Measurements from ENCODE around the gene ACKR3. TPM values are rescaled to one million over a fixed set of nuclear protein-coding genes. Genes with fewer than 3 reads are reported as not detected.

The ACKR3 gene
- polyA plus RNA-seq, 2 of the 4 experiments (the other 2 are of a cell fraction) = 21.3 to 33.2 TPM

GRCh38 chr2:236587861-236588815 is 18.5 kb downstream of the ACKR3 start:
- DNase-seq (ENCODE audit: low read depth in 1 of 2, low spot score in 1 of 2) (no peak), FAIRE-seq (no peak), ATAC-seq (no peak)
- ChIA-PET CTCF (interaction anchor here (0.9 to 1.4 kb wide), 3 partner anchors 8 to 19 kb away, joined by 3 to 6 read pairs (median 3); partner anchors contain the start of gene ACKR3), POLR2A (no interaction called here)
- Histone ChIP-seq H3K9me3 (0 out of 3 replicates have a peak, but pooled peaks cover 2% of the 10 kb centered on the region), H3K4me3 (no peak overlapping the region), H3K4me2 (no peak overlapping the region), H3K27ac (no peak overlapping the region), H3K4me1 (no peaks in the 10 kb centered on the region)
- WGBS (ENCODE audit: missing lambda C conversion rate) = 78% methylated on average over 32 of the region's 32 CpGs
- no peak for TF ChIP-seq FOSL2 (IDR thresholded peaks at IDR 0.05)
- TF ChIP-seq FOSL2 (CRISPR knock-in tag; IDR thresholded peaks at IDR 0.05) = no peak

- Histone ChIP-seq H3K27ac (no peak overlapping the region), H3K9me3 (0 out of 3 replicates have a peak, but pooled peaks cover 2% of the 10 kb centered on the region), H3K4me1 (no peaks in the 10 kb centered on the region), H3K4me3 (no peak overlapping the region), H3K4me2 (no peak overlapping the region)
- WGBS (ENCODE audit: missing lambda C conversion rate) = 72% methylated on average over 15 of the region's 15 CpGs
- ChIA-PET CTCF (interaction anchor here (0.6 to 1.1 kb wide), 2 partner anchors 11 to 20 kb away, joined by 3 read pairs; no protein-coding TSS in a partner anchor), POLR2A (no interaction called here)
- FAIRE-seq (no peak), DNase-seq (ENCODE audit: low read depth in 1 of 2, low spot score in 1 of 2) (no peak), ATAC-seq (no peak)
- TF ChIP-seq GATA3 (IDR thresholded peaks at IDR 0.05; ENCODE audit: borderline replicate concordance) (no peak), NFE2L2 (conservative IDR thresholded peaks at IDR 0.05; ENCODE audit: low read length) (no peak), FOSL2 (IDR thresholded peaks at IDR 0.05) (no peak), FOSL2 (CRISPR knock-in tag; IDR thresholded peaks at IDR 0.05) (no peak), HDAC2 (IDR thresholded peaks at IDR 0.05) (no peak), HES2 (IDR thresholded peaks at IDR 0.05) (no peak), CHD4 (IDR thresholded peaks at IDR 0.05; ENCODE audit: borderline replicate concordance) (no peak), HOXA7 (CRISPR knock-in tag; IDR thresholded peaks at IDR 0.05) (no peak), EP300 (IDR thresholded peaks at IDR 0.05) (no peak), FOXS1 (CRISPR knock-in tag; IDR thresholded peaks at IDR 0.05) (no peak), CEBPB (IDR thresholded peaks at IDR 0.05) (no peak), TP53 (CRISPR knock-in tag; IDR thresholded peaks at IDR 0.05) (no peak), MYC (IDR thresholded peaks at IDR 0.05; ENCODE audit: borderline replicate concordance, low read length) (no peak), REST (IDR thresholded peaks at IDR 0.05) (no peak)
Observed at GRCh38 chr2:236588932-236589592, 19.4 kb downstream of the ACKR3 start.

- Histone ChIP-seq H3K27ac (no peak overlapping the region), H3K4me1 (no peaks in the 10 kb centered on the region), H3K4me3 (no peak overlapping the region), H3K4me2 (no peak overlapping the region), H3K9me3 (peaks cover 5% of the 10 kb centered on the region; the same call in 1 of the 3 replicates)
- ATAC-seq (no peak), FAIRE-seq (no peak), DNase-seq (ENCODE audit: low read depth in 1 of 2, low spot score in 1 of 2) (no peak)
- ChIA-PET POLR2A (no interaction called here), CTCF (no interaction called here)
- no peak for TF ChIP-seq MAFK (IDR thresholded peaks at IDR 0.05; ENCODE audit: partially characterized antibody)
- no peak for TF ChIP-seq ATOH8 (CRISPR knock-in tag; IDR thresholded peaks at IDR 0.05; ENCODE audit: low read depth)
- no peak for TF ChIP-seq HEYL (CRISPR knock-in tag; IDR thresholded peaks at IDR 0.05)
- TF ChIP-seq ZFP36 (IDR thresholded peaks at IDR 0.05; ENCODE audit: borderline replicate concordance, partially characterized antibody) = no peak
- no peak for TF ChIP-seq ZSCAN20 (CRISPR knock-in tag; IDR thresholded peaks at IDR 0.05)
- no peak for TF ChIP-seq EP300 (IDR thresholded peaks at IDR 0.05)
- no peak for TF ChIP-seq CEBPB (IDR thresholded peaks at IDR 0.05)
- no peak for TF ChIP-seq SREBF2 (IDR thresholded peaks at IDR 0.05)
- TF ChIP-seq MAZ (IDR thresholded peaks at IDR 0.05; ENCODE audit: borderline replicate concordance, low read depth, low read length) = no peak
- 58% methylated on average over 8 of the region's 8 CpGs for WGBS (ENCODE audit: missing lambda C conversion rate)
Observed at GRCh38 chr2:236590846-236591245, 21.2 kb downstream of the ACKR3 start.
